ENCODE results near the gene SLC16A3.

The SLC16A3 gene

DNA sequence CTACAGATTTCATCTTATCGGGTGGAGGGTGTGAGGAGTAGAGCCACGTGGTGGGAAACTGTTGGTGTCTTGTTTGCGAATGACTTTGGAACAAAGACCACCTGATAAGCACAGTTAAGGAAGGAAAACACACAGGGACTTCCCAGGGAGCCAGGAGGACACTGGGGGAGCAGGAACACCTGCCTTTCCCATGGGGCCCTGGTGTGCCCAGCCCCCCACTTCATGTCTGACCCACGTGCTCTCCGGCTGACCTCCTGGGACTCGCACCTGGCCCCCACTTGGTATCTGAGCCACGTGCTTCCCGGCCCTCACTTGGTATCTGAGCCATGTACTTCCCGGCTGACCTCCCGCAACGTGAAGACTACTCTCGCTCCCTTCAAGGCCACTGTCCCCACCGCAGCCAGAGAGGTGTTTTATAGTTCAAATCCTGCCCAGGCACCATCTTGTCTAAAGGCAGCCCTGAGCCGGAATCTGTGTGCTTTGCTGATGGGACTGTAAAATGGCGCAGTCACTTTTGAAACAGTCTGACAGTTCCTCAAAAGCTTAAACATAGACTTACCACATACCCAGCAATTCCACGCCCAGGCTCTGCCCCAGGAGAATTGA is 50.0 kb downstream of the SLC16A3 start:
- in situ Hi-C loops (cut with HindIII; ENCODE audit: low sequenced_read_pairs) = loop anchor here (5.0 to 10.0 kb wide), 3 partner anchors 68 to 244 kb away; partner anchors contain the start of genes DCXR, HEXD, OGFOD3 and RAC3

- in situ Hi-C loops (cut with HindIII; ENCODE audit: low sequenced_read_pairs) = no loop called here
These were observed 51.7 kb downstream of the SLC16A3 start for GRCh38 chr17:82280537-82280936.

GRCh38 chr17:82281076-82281475 is 52.2 kb downstream of the SLC16A3 start:
- in situ Hi-C loops (cut with HindIII; ENCODE audit: low sequenced_read_pairs) = no loop called here

DNA sequence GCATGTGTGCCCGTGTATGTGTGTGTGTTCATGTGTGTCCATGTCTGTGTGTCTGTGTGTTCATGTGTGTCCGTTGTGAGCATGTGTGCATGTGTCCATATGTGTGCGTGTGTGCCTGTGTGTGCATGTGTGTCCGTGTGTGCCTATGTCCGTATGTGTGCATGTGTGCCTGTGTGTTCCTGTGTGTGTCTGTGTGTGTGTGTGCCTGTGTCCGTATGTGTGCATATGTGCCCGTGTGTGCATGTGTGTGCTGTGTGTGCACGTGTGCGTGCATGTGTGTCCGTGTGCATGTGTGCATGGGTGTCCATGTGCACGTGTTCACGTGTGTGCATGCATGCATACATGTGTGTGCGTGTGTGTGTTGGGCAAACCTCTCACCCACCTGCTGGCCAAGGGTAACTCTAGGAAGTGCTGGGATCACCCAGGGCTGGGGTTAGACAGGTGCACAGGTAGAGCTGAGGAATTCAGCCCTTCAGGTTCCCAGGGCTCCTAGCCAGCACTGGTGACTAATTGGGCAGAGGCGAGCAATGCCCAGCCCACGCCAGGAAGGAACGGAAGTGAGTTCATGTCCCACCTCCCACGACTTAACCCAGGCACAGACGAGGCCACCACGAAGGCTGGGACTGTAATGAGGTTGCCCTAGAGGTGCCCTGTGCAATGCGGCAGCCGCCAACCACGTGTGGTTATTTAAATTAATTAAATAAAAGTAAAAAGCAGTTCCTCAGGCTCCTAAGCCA is 52.8 kb downstream of the SLC16A3 start:
- in situ Hi-C loops (cut with HindIII; ENCODE audit: low sequenced_read_pairs) = no loop called here

DNA sequence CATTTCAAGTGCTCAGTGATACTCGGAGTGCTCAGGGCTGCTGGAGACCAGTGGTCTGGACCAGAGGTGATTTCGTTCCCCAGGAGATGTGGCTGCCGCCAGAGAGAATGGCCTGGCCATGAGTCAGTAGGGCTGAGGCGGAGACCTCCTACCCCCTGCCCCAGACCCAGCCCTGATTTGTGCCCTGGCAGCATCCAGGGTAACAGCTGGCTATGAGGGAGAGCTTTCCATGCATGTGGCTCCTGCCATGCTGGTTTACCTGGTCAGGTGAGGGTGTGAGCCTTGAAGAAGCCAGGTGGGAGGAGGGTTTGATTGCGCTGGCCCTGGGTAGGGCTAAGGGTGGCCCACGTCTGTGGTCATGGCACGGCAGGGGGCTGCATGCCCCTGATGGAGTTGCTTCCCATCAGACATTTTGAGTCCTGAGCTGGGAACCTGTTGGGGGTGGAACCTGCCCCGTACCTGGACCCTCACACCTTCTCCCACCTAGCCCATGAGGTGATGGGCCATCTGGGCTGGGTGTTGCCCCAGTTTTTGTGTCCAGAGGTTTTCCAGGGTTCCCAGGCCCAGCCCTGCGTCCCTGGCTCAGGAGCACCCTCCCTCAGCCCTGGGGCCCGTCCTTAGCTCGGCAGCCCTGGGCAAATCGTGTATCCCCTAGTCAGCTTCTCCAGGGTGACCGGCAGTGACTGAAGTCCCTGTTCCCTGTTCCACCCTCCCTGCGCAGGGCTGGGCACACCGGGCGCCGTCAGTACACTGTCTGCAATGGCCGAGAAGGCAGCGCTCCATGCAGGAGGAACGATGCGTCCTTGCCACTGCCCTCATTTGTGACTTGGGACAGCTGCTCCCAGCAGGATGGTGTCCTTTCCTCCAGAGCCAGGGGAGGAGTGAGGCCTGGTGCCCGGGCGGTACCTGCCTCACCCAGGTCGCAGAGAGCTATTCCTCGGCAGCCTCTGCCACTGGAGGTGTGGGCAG is 53.7 kb downstream of the SLC16A3 start:
- in situ Hi-C loops (cut with HindIII; ENCODE audit: low sequenced_read_pairs) = no loop called here

GRCh38 chr17:82283208-82283749 is 54.4 kb downstream of the SLC16A3 start:
- in situ Hi-C loops (cut with HindIII; ENCODE audit: low sequenced_read_pairs) = no loop called here

GRCh38 chr17:82285141-82285540 is 56.3 kb downstream of the SLC16A3 start:
- in situ Hi-C loops (cut with HindIII; ENCODE audit: low sequenced_read_pairs) = no loop called here

DNA sequence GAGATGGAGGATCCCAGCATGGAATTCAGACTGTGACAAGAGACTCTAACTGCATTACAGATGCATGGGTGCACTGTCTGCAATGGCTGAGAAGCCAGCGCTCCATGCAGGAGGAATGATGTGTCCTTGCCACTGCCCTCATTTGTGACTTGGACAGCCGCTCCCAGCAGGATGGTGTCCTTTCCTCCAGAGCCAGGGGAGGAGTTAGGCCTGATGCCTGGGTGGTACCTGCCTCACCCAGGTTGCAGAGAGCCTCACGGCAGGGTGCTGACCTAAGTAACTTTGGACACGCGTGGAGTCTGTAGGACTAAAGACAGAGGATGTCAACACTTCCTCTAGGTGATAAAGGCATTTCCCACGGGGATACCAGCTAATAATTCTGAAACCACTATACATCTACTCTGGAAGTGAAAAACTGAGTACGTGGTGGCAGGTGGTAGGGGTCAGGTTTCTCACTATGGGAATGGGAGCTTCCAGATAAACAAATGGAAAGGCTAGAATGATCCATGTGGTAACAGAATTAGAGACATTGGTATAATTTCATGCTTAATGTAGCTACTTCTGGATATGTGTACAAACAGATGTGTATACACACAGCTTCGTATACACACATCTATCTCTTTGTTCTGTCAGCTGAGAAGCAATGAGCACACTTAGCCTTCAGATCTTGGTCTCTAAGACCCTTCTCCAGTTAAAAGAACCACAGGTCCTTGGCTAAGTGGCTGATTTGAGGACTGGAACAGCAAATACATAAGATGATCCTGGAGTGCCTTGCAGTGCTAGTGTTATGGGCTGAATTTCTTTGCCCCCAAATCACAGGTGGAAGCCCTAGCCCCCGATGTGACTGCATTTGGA is 58.4 kb downstream of the SLC16A3 start:
- in situ Hi-C loops (cut with HindIII; ENCODE audit: low sequenced_read_pairs) = no loop called here

- in situ Hi-C loops (cut with HindIII; ENCODE audit: low sequenced_read_pairs) = no loop called here
These were observed 59.3 kb downstream of the SLC16A3 start for GRCh38 chr17:82287868-82288801.

All from endothelial cell of hepatic sinusoid (primary cell).